Kidney (tissue), 14 donors: Measurements from ENCODE around the gene SASH1. TPM values are rescaled to one million over a fixed set of nuclear protein-coding genes. Genes with fewer than 3 reads are reported as not detected.

Experiments used
- DNase-seq, 5 donors: peaks; one replicate each; pipeline ENCODE4 v3.0.0-alpha.2; 2013 to 2020
- FAIRE-seq: peaks from 2 replicates; lab custom pipeline; 2012; peaks lifted over from hg19 to GRCh38; lab: Jason Lieb, UNC
- H3K27ac ChIP-seq, 2 donors: one replicate each; pipeline ENCODE4 v1.7.0; 2013; ENCODE audit warnings: low read depth in 2 of 2, low read length in 2 of 2, inconsistent platforms in 1 of 2
- H3K27me3 ChIP-seq: one replicate; pipeline ENCODE4 v1.7.1; 2013; ENCODE audit warnings: low read length, inconsistent platforms; ENCODE audit not compliant: control insufficient read depth, insufficient read depth
- H3K36me3 ChIP-seq, 3 donors: one replicate each; pipeline versions ENCODE4 v1.7.0 to v1.7.1; 2013; ENCODE audit warnings: low read length in 3 of 3, control low read depth in 1 of 3, inconsistent platforms in 1 of 3; ENCODE audit not compliant: insufficient read depth in 3 of 3, control insufficient read depth in 2 of 3
- H3K4me1 ChIP-seq, 3 donors: one replicate each; pipeline versions ENCODE4 v1.7.0 to v1.7.1; 2013; ENCODE audit warnings: low read length in 3 of 3, inconsistent platforms in 1 of 3, low read depth in 1 of 3; ENCODE audit not compliant: control insufficient read depth in 2 of 3, insufficient read depth in 2 of 3
- H3K4me3 ChIP-seq, 3 donors: one replicate each; pipeline versions ENCODE4 v1.7.0 to v1.8.1; 2013; ENCODE audit warnings: low read length in 3 of 3, control low read depth in 1 of 3, inconsistent platforms in 1 of 3
- H3K9ac ChIP-seq, 3 donors: one replicate each; pipeline versions ENCODE4 v1.7.0 to v1.7.1; 2013; ENCODE audit warnings: low read length in 3 of 3, control low read depth in 1 of 3, inconsistent platforms in 1 of 3
- H3K9me3 ChIP-seq, 3 donors: one replicate each; pipeline versions ENCODE4 v1.7.0 to v1.7.1; 2013; ENCODE audit warnings: low read length in 3 of 3, control low read depth in 1 of 3, inconsistent platforms in 1 of 3; ENCODE audit not compliant: control insufficient read depth in 2 of 3, insufficient read depth in 1 of 3
- CTCF ChIP-seq: IDR thresholded peaks from 3 replicates; pipeline ENCODE4 v1.5.1; 2012; ENCODE audit warnings: mild to moderate bottlenecking, moderate library complexity, borderline replicate concordance; ENCODE audit not compliant: insufficient read depth; ENCODE audit errors: extremely low read depth
- intact Hi-C: fragments of 100-400 bp; cut with DNase I; formaldehyde crosslinking; loops from one replicate; pipeline ENCODE4 v1.11.1; 2022
- polyA plus RNA-seq: library from polyadenylated mRNA; stranded (reverse); fragments of 350-450 nt; fragmentation: Illumina TruSeq; extraction: RNeasy Lipid Tissue Mini Kit (QIAGEN cat#74804); gene quantifications from one replicate; pipeline ENCODE4 v1.2.3, GENCODE V29; 2014; ENCODE audit warnings: low read depth, low replicate concordance; ENCODE audit not compliant: insufficient read depth
- total RNA-seq: library from RNA; stranded (reverse); fragmentation: NEBNext Ultra II Directional; extraction: Animal tissue kit (Norgen Biotek cat#: 25700); gene quantifications from one replicate; pipeline ENCODE4 v1.2.1, GENCODE V29; 2021
- donor health status: control.
- donor health status: control.
- donor health status: control.
- donor health status: control.
- donor health status: control.
- donor health status: DM: yes; HTN: yes; CAD: no.
- donor health status: Normal renal cell carcinoma (clear cell type).

The SASH1 gene
- total and polyA plus RNA-seq, 2 donors from 2014 or later: 6.2 to 148 TPM

GRCh38 chr6:148445116-148445515 is 102.5 kb downstream of the SASH1 start:
- no peak for DNase-seq
- Histone ChIP-seq H3K4me3 (no peak overlapping the region), H3K9ac (no peak overlapping the region), H3K4me1 (peaks cover 0 to 14% (median 5%) of the 10 kb centered on the region in 3 donors), H3K36me3 (no peaks in the 10 kb centered on the region), H3K9me3 (no peaks in the 10 kb centered on the region), H3K27me3 (no peaks in the 10 kb centered on the region), H3K27ac (no peak overlapping the region)
- FAIRE-seq: no peak
- intact Hi-C loops: no loop called here
- TF ChIP-seq CTCF: no peak

- intact Hi-C loops: no loop called here
- no peak for DNase-seq
- FAIRE-seq: no peak
- Histone ChIP-seq H3K9me3 (no peaks in the 10 kb centered on the region), H3K27me3 (no peaks in the 10 kb centered on the region), H3K36me3 (no peaks in the 10 kb centered on the region), H3K27ac (no peak overlapping the region), H3K4me1 (peaks cover 0 to 11% (median 5%) of the 10 kb centered on the region in 3 donors), H3K9ac (no peak overlapping the region), H3K4me3 (no peak overlapping the region)
- TF ChIP-seq CTCF: no peak
Measured at GRCh38 chr6:148445620-148446019, 103.0 kb downstream of the SASH1 start.

GRCh38 chr6:148446681-148447080 is 104.0 kb downstream of the SASH1 start:
- no peaks in the 10 kb centered on the region for H3K9me3 ChIP-seq
- no peaks in the 10 kb centered on the region for H3K27me3 ChIP-seq
- no peak overlapping the region for H3K27ac ChIP-seq
- no peak overlapping the region for H3K9ac ChIP-seq
- intact Hi-C loops: no loop called here
- H3K36me3 ChIP-seq: no peaks in the 10 kb centered on the region
- DNase-seq (no peak), FAIRE-seq (no peak)
- peaks cover 0 to 3% (median 0%) of the 10 kb centered on the region in 3 donors for H3K4me1 ChIP-seq
- no peak overlapping the region for H3K4me3 ChIP-seq
- no peak for TF ChIP-seq CTCF
